Upper lobe of left lung (tissue), 6 donors: Measurements from ENCODE around the gene QRFP. TPM values are rescaled to one million over a fixed set of nuclear protein-coding genes. Genes with fewer than 3 reads are reported as not detected.

Experiments
- ATAC-seq, 2 donors: fragments of 200-7000 bp; cut with Tn5 transposase; one replicate each; pipeline ENCODE4 v1.9.1; 2022; ENCODE audit warnings: mild to moderate bottlenecking in 2 of 2, moderate library complexity in 2 of 2; ENCODE audit not compliant: low FRiP score in 2 of 2
- DNase-seq, 2 donors: peaks; one replicate each; pipeline ENCODE4 v3.0.0-alpha.2; 2019 to 2020
- H3K27ac ChIP-seq, 4 donors: fragments of 200-600 bp; sonication (generic); one replicate each; pipeline ENCODE4 v1.5.1; 2016 to 2019
- H3K27me3 ChIP-seq, 4 donors: fragments of 200-600 bp; sonication (generic); one replicate each; pipeline ENCODE4 v1.5.1; 2017 to 2019
- H3K36me3 ChIP-seq, 4 donors: fragments of 200-600 bp; sonication (generic); one replicate each; pipeline ENCODE4 v1.5.1; 2016 to 2019
- H3K4me1 ChIP-seq, 4 donors: fragments of 200-600 bp; sonication (generic); one replicate each; pipeline ENCODE4 v1.5.1; 2018 to 2019
- H3K4me3 ChIP-seq, 4 donors: fragments of 200-600 bp; sonication (generic); one replicate each; pipeline ENCODE4 v1.5.1; 2017 to 2019; ENCODE audit warnings: mild to moderate bottlenecking in 2 of 4, moderate library complexity in 1 of 4
- H3K9me3 ChIP-seq, 4 donors: fragments of 200-600 bp; sonication (generic); one replicate each; pipeline ENCODE4 v1.5.1; 2018 to 2019
- EP300 ChIP-seq, 4 donors: sonication (generic); formaldehyde crosslinking; IDR thresholded peaks; one replicate each; pipeline ENCODE4 v1.5.1; 2017; ENCODE audit warnings: antibody characterized with exemption in 4 of 4, control low read depth in 2 of 4
- POLR2A ChIP-seq, 4 donors: fragments of 450-650 bp; IDR thresholded peaks; one replicate each; pipeline ENCODE4 v1.5.1; 2016 to 2017; ENCODE audit warnings: antibody characterized with exemption in 4 of 4, mild to moderate bottlenecking in 2 of 4
- POLR2AphosphoS5 ChIP-seq, 2 donors: sonication (generic); formaldehyde crosslinking; IDR thresholded peaks; one replicate each; pipeline ENCODE4 v1.5.1; 2017; ENCODE audit warnings: antibody characterized with exemption in 2 of 2
- WGBS, 2 donors: methylation state at CpG; one replicate each; pipeline ENCODE4 v1.1.5; 2017 to 2018; 5-methylcytosine and 5-hydroxymethylcytosine counted together
- total RNA-seq, 6 donors: library from RNA; depleted of rRNA in 4 of 6; stranded (reverse); fragments of >200 nt in 4 of 6; gene quantifications; one replicate each; pipeline versions ENCODE4 v1.1.0 to v1.2.1, GENCODE V29; 2016 to 2021
- TF ChIP-seq, protein P1 (sequence below), 6 experiments: fragments of 450-650 bp in 4 of 6; fragments of 200-600 bp in 2 of 6; sonication (generic) in 2 of 6; IDR thresholded peaks; one replicate each; pipeline ENCODE4 v1.5.1; 2016 to 2019; ENCODE audit warnings: antibody characterized with exemption in 6 of 6
- donor health status: DM: no; HTN: no; CAD: no; lungs with moderate emphysema.
- donor health status: DM: no; HTN: yes; CAD: no; lungs with severe emphysema.

Gene QRFP
- total RNA-seq, 6 donors from 2014 or later: not detected

GRCh38 chr9:130867556-130867955 lies 29.1 kb downstream of the QRFP start:
- 89 to 95% methylated on average over 8 to 9 of the region's 9 CpGs for WGBS, 2 donors
- no peaks in the 10 kb centered on the region for H3K27me3 ChIP-seq
- TF ChIP-seq POLR2A (IDR thresholded peaks at IDR 0.05) (no peak), EP300 (IDR thresholded peaks at IDR 0.05) (no peak), POLR2AphosphoS5 (IDR thresholded peaks at IDR 0.05) (no peak)
- TF ChIP-seq, protein P1, sequence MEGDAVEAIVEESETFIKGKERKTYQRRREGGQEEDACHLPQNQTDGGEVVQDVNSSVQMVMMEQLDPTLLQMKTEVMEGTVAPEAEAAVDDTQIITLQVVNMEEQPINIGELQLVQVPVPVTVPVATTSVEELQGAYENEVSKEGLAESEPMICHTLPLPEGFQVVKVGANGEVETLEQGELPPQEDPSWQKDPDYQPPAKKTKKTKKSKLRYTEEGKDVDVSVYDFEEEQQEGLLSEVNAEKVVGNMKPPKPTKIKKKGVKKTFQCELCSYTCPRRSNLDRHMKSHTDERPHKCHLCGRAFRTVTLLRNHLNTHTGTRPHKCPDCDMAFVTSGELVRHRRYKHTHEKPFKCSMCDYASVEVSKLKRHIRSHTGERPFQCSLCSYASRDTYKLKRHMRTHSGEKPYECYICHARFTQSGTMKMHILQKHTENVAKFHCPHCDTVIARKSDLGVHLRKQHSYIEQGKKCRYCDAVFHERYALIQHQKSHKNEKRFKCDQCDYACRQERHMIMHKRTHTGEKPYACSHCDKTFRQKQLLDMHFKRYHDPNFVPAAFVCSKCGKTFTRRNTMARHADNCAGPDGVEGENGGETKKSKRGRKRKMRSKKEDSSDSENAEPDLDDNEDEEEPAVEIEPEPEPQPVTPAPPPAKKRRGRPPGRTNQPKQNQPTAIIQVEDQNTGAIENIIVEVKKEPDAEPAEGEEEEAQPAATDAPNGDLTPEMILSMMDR (IDR thresholded peaks at IDR 0.05): no peak
- ATAC-seq (no peak), DNase-seq (no peak)
- H3K36me3 ChIP-seq: peaks cover 3 to 40% (median 21%) of the 10 kb centered on the region in 4 donors
- no peak overlapping the region for H3K4me3 ChIP-seq
- H3K27ac ChIP-seq: no peak overlapping the region
- H3K4me1 ChIP-seq: peaks cover 0 to 13% (median 1%) of the 10 kb centered on the region in 4 donors
- no peaks in the 10 kb centered on the region for H3K9me3 ChIP-seq

DNA sequence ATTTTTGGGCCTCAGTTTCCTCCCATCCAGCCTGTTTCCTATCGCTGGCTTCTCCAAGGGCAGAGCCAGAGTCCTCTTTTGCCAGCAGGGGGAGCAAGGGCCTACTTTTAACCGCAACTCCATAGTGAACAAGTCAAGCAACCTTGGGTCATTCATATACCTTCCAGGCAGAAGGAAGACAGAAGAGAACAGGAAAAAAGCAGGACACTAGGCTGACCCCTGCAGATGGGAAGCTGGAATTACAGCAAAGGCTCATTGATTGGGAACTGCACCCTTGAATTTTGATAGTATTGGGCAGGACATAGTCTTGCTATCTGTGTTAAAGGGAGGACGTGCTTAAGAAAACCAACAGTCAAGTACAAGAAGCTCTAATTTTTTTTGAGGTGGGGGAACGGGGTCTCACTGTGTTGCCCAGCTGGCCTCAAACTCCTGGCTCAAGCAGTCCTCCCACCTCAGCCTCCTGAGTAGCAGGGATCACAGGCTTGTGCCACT lies 30.1 kb downstream of the QRFP start:
- Histone ChIP-seq H3K36me3 (peaks cover 0 to 30% (median 14%) of the 10 kb centered on the region in 4 donors), H3K27ac (no peak overlapping the region), H3K4me1 (peaks cover 0 to 13% (median 2%) of the 10 kb centered on the region in 4 donors), H3K27me3 (no peaks in the 10 kb centered on the region), H3K4me3 (no peak overlapping the region), H3K9me3 (no peaks in the 10 kb centered on the region)
- TF ChIP-seq, protein P1 (IDR thresholded peaks at IDR 0.05): peak; percentile 69 to 85 (median 81)
- TF ChIP-seq POLR2A (IDR thresholded peaks at IDR 0.05): no peak
- 52 to 55% methylated on average over 4 of the region's 4 CpGs for WGBS, 2 donors
- ATAC-seq: peak; percentile 73 to 87
- DNase-seq: peak in 1 of 2 donors; percentile 70

- peaks cover 2 to 15% (median 5%) of the 10 kb centered on the region in 4 donors for H3K4me1 ChIP-seq
- H3K27ac ChIP-seq: no peak overlapping the region
- H3K9me3 ChIP-seq: no peaks in the 10 kb centered on the region
- no peak overlapping the region for H3K4me3 ChIP-seq
- no peak for ATAC-seq
- DNase-seq: no peak
- H3K36me3 ChIP-seq: peaks cover 0 to 28% (median 13%) of the 10 kb centered on the region in 4 donors
- 97 to 100% methylated on average over 3 of the region's 3 CpGs for WGBS, 2 donors
- H3K27me3 ChIP-seq: no peaks in the 10 kb centered on the region
- TF ChIP-seq EP300 (IDR thresholded peaks at IDR 0.05) (no peak), POLR2A (IDR thresholded peaks at IDR 0.05) (no peak), POLR2AphosphoS5 (IDR thresholded peaks at IDR 0.05) (no peak)
- TF ChIP-seq, protein P1 (IDR thresholded peaks at IDR 0.05): no peak
Observed at GRCh38 chr9:130865921-130866320, 30.7 kb downstream of the QRFP start.

DNA sequence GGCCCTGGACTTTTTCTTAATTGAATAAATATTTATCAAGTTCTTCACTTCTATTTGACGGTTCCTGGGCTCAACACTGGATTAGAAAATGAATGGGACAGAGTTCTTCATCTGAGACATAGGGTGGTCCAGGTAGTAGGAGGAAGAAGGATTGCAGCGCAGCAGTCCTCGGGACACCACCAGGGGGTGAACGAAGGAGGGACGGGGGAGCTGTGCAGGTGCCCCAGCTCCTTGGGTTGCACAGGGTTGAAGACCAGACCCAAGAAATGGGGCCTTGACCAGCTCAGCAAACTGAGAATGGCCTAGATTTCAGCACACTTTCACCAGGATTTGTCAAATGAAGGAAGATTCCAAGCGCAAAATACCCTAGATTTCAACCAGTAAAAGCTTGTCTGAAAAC lies 32.1 kb downstream of the QRFP start:
- TF ChIP-seq POLR2AphosphoS5 (IDR thresholded peaks at IDR 0.05) (no peak), EP300 (IDR thresholded peaks at IDR 0.05) (no peak), POLR2A (IDR thresholded peaks at IDR 0.05) (no peak)
- TF ChIP-seq, protein P1 (IDR thresholded peaks at IDR 0.05): no peak
- WGBS, 2 donors: 85 to 89% methylated on average over 6 of the region's 6 CpGs
- no peak for DNase-seq

DNA sequence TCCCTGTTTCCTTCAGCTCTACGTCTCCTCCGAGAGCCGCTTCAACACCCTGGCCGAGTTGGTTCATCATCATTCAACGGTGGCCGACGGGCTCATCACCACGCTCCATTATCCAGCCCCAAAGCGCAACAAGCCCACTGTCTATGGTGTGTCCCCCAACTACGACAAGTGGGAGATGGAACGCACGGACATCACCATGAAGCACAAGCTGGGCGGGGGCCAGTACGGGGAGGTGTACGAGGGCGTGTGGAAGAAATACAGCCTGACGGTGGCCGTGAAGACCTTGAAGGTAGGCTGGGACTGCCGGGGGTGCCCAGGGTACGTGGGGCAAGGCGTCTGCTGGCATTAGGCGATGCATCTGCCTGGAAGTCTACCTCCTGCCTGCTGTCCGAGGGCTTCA lies 33.9 kb downstream of the QRFP start:
- no peak for DNase-seq
- no peak for ATAC-seq
- TF ChIP-seq, protein P1 (IDR thresholded peaks at IDR 0.05): no peak
- TF ChIP-seq POLR2AphosphoS5 (IDR thresholded peaks at IDR 0.05): no peak
- Histone ChIP-seq H3K9me3 (no peaks in the 10 kb centered on the region), H3K4me1 (peaks cover 0 to 16% (median 13%) of the 10 kb centered on the region in 4 donors), H3K4me3 (no peak overlapping the region), H3K27me3 (no peaks in the 10 kb centered on the region), H3K36me3 (peaks cover 0 to 27% (median 7%) of the 10 kb centered on the region in 4 donors), H3K27ac (no peak overlapping the region)
- 94 to 96% methylated on average over 23 of the region's 23 CpGs for WGBS, 2 donors

More for the DNA sequence above, 32.1 kb downstream of the QRFP start:
- no peaks in the 10 kb centered on the region for H3K27me3 ChIP-seq
- no peaks in the 10 kb centered on the region for H3K9me3 ChIP-seq
- H3K4me3 ChIP-seq: no peak overlapping the region
- H3K36me3 ChIP-seq: peaks cover 0 to 24% (median 7%) of the 10 kb centered on the region in 4 donors
- no peak for ATAC-seq
- H3K27ac ChIP-seq: no peak overlapping the region
- peaks cover 3 to 23% (median 13%) of the 10 kb centered on the region in 4 donors for H3K4me1 ChIP-seq
